DOHH2 (cell line): ENCODE data around the gene DOCK1.

Experiments used
- H3F3A ChIP-seq: fragments of 200-600 bp; sonication (generic), shearing (Covaris generic); 2 replicates; pipeline ENCODE4 v1.6.0; 2016; ENCODE audit warnings: antibody characterized with exemption, mild to moderate bottlenecking; ENCODE audit not compliant: control insufficient read depth, insufficient read depth
- H3K27ac ChIP-seq: fragments of 200-600 bp; sonication (generic); 2 replicates; pipeline ENCODE4 v1.5.1; 2014; ENCODE audit warnings: low read depth, mild to moderate bottlenecking, low read length, moderate library complexity
- H3K27me3 ChIP-seq: fragments of 200-600 bp; sonication (generic); 2 replicates; pipeline ENCODE4 v1.6.1; 2014; ENCODE audit warnings: mild to moderate bottlenecking, low read length, mixed read lengths; ENCODE audit not compliant: control insufficient read depth
- H3K36me3 ChIP-seq: fragments of 200-600 bp; sonication (generic); 2 replicates; pipeline ENCODE4 v1.6.1; 2014; ENCODE audit warnings: mild to moderate bottlenecking, low read length, moderate library complexity, mixed read lengths; ENCODE audit not compliant: control insufficient read depth
- H3K4me1 ChIP-seq: fragments of 200-600 bp; sonication (generic); 2 replicates; pipeline ENCODE4 v1.6.1; 2014; ENCODE audit warnings: mild to moderate bottlenecking, low read length, mixed read lengths; ENCODE audit not compliant: control insufficient read depth
- H3K4me2 ChIP-seq: fragments of 200-600 bp; sonication (generic); 2 replicates; pipeline ENCODE4 v1.6.0; 2014; ENCODE audit warnings: mild to moderate bottlenecking, low read length, moderate library complexity
- H3K4me3 ChIP-seq: fragments of 200-600 bp; sonication (generic); 2 replicates; pipeline ENCODE4 v1.5.1; 2014; ENCODE audit warnings: mild to moderate bottlenecking, low read length, mixed read lengths
- H3K79me2 ChIP-seq: fragments of 200-600 bp; sonication (generic); 2 replicates; pipeline ENCODE4 v1.6.1; 2014; ENCODE audit warnings: mild to moderate bottlenecking, low read length, mixed read lengths; ENCODE audit not compliant: control insufficient read depth
- H3K9me2 ChIP-seq: fragments of 200-600 bp; sonication (generic); replicated peaks from 2 replicates; pipeline ENCODE4 v1.6.1; 2014; ENCODE audit warnings: mild to moderate bottlenecking, low read length, mixed read lengths; ENCODE audit not compliant: control insufficient read depth
- H3K9me3 ChIP-seq: fragments of 200-600 bp; sonication (generic); 2 replicates; pipeline ENCODE4 v1.6.1; 2014; ENCODE audit warnings: antibody characterized with exemption, low read length, mixed read lengths; ENCODE audit not compliant: control insufficient read depth, insufficient read depth
- H4K20me1 ChIP-seq: fragments of 200-600 bp; sonication (generic); 2 replicates; pipeline ENCODE4 v1.6.0; 2014; ENCODE audit warnings: low read depth, mild to moderate bottlenecking, antibody characterized with exemption, low read length, moderate library complexity; ENCODE audit not compliant: control insufficient read depth, insufficient read depth
- EZH2phosphoT487 ChIP-seq: fragments of 200-600 bp; sonication (generic); IDR thresholded peaks from 2 replicates; pipeline ENCODE4 v1.6.1; 2017; ENCODE audit warnings: borderline replicate concordance, mild to moderate bottlenecking, antibody characterized with exemption, low read length, moderate library complexity, mixed read lengths
- TF ChIP-seq, protein P1 (sequence below): fragments of 200-600 bp; sonication (generic); IDR thresholded peaks from one replicate; pipeline ENCODE4 v1.5.1; 2014; ENCODE audit warnings: antibody characterized with exemption, mild to moderate bottlenecking, low read depth, low read length; ENCODE audit not compliant: poor library complexity, severe bottlenecking

DOCK1 gene

GRCh38 chr10:126868371-126868770 lies 36.9 kb upstream of the DOCK1 start:
- H3F3A ChIP-seq = no peaks in the 10 kb centered on the region
- H3K9me3 ChIP-seq = peaks cover 8% of the 10 kb centered on the region; the same call in 1 of the 2 replicates
- no peaks in the 10 kb centered on the region for H3K9me2 ChIP-seq
- H3K27me3 ChIP-seq = no peaks in the 10 kb centered on the region
- H3K36me3 ChIP-seq = no peaks in the 10 kb centered on the region
- no peak overlapping the region for H3K4me2 ChIP-seq
- TF ChIP-seq, protein P1, sequence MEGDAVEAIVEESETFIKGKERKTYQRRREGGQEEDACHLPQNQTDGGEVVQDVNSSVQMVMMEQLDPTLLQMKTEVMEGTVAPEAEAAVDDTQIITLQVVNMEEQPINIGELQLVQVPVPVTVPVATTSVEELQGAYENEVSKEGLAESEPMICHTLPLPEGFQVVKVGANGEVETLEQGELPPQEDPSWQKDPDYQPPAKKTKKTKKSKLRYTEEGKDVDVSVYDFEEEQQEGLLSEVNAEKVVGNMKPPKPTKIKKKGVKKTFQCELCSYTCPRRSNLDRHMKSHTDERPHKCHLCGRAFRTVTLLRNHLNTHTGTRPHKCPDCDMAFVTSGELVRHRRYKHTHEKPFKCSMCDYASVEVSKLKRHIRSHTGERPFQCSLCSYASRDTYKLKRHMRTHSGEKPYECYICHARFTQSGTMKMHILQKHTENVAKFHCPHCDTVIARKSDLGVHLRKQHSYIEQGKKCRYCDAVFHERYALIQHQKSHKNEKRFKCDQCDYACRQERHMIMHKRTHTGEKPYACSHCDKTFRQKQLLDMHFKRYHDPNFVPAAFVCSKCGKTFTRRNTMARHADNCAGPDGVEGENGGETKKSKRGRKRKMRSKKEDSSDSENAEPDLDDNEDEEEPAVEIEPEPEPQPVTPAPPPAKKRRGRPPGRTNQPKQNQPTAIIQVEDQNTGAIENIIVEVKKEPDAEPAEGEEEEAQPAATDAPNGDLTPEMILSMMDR = no peak
- TF ChIP-seq EZH2phosphoT487 = no peak
- no peak overlapping the region for H3K4me3 ChIP-seq
- no peaks in the 10 kb centered on the region for H4K20me1 ChIP-seq
- no peak overlapping the region for H3K27ac ChIP-seq
- no peaks in the 10 kb centered on the region for H3K4me1 ChIP-seq
- no peaks in the 10 kb centered on the region for H3K79me2 ChIP-seq

GRCh38 chr10:126872135-126872534 lies 33.1 kb upstream of the DOCK1 start:
- Histone ChIP-seq H3K4me3 (no peak overlapping the region), H3F3A (no peaks in the 10 kb centered on the region), H3K9me2 (no peaks in the 10 kb centered on the region), H4K20me1 (no peaks in the 10 kb centered on the region), H3K36me3 (no peaks in the 10 kb centered on the region), H3K27me3 (no peaks in the 10 kb centered on the region), H3K4me1 (no peaks in the 10 kb centered on the region), H3K9me3 (peaks cover 7% of the 10 kb centered on the region; the same call in 1 of the 2 replicates), H3K79me2 (no peaks in the 10 kb centered on the region), H3K27ac (no peak overlapping the region), H3K4me2 (no peak overlapping the region)
- TF ChIP-seq, protein P1 = no peak
- no peak for TF ChIP-seq EZH2phosphoT487

GRCh38 chr10:126872768-126873167 lies 32.5 kb upstream of the DOCK1 start:
- no peaks in the 10 kb centered on the region for H4K20me1 ChIP-seq
- H3F3A ChIP-seq = no peaks in the 10 kb centered on the region
- H3K79me2 ChIP-seq = no peaks in the 10 kb centered on the region
- H3K4me2 ChIP-seq = no peak overlapping the region
- no peaks in the 10 kb centered on the region for H3K27me3 ChIP-seq
- H3K4me3 ChIP-seq = no peak overlapping the region
- no peak for TF ChIP-seq EZH2phosphoT487
- TF ChIP-seq, protein P1 = no peak
- no peaks in the 10 kb centered on the region for H3K4me1 ChIP-seq
- H3K27ac ChIP-seq = no peak overlapping the region
- H3K9me2 ChIP-seq = no peaks in the 10 kb centered on the region
- peaks cover 7% of the 10 kb centered on the region; the same call in 1 of the 2 replicates for H3K9me3 ChIP-seq
- H3K36me3 ChIP-seq = no peaks in the 10 kb centered on the region
